HEK293 (cell line): ENCODE data around the gene FXYD3.

Experiments
- CTCF ChIA-PET: fragments of 350-600 bp; formaldehyde crosslinking; extraction: SDS; loops from one replicate; lab custom pipeline; 2021; ENCODE audit warnings: antibody characterized with exemption; lab: Yijun Ruan, JAX
- POLR2A ChIA-PET: fragments of 300-600 bp; formaldehyde crosslinking; extraction: SDS; loops from one replicate; lab custom pipeline; 2020; ENCODE audit warnings: antibody characterized with exemption, inconsistent platforms; lab: Yijun Ruan, JAX
- H3K27ac ChIP-seq: fragments of 200-500 bp; sonication (Bioruptor generic); 2 replicates; pipeline ENCODE4 v1.5.1; 2014; ENCODE audit warnings: low read depth, low read length, control low read depth, inconsistent platforms; ENCODE audit errors: extremely low read depth
- H3K36me3 ChIP-seq, 2 experiments: fragments of 200-500 bp in 1 of 2; sonication (Bioruptor generic) in 1 of 2; 1 replicate in 1 of 2; 2 replicates in 1 of 2; pipeline ENCODE4 v1.5.1; 2014 to 2017; ENCODE audit warnings: inconsistent platforms in 2 of 2, low read length in 2 of 2; ENCODE audit not compliant: control insufficient read depth in 2 of 2, insufficient read depth in 1 of 2
- H3K4me1 ChIP-seq: fragments of 200-500 bp; sonication (Bioruptor generic); 2 replicates; pipeline ENCODE4 v1.5.1; 2014; ENCODE audit warnings: mild to moderate bottlenecking, low read length, inconsistent platforms; ENCODE audit not compliant: control insufficient read depth, insufficient read depth
- H3K4me3 ChIP-seq: 2 replicates; pipeline ENCODE4 v1.5.1; 2011; ENCODE audit warnings: low read depth, mild to moderate bottlenecking, control low read depth, low read length, moderate library complexity
- H3K9me3 ChIP-seq: fragments of 200-500 bp; sonication (Bioruptor generic); 2 replicates; pipeline ENCODE4 v1.5.1; 2014; ENCODE audit warnings: low read depth, low read length, inconsistent platforms; ENCODE audit not compliant: control insufficient read depth, insufficient read depth
- GLIS1 ChIP-seq: fragments of 450-650 bp; formaldehyde crosslinking; IDR thresholded peaks from 2 replicates; pipeline ENCODE4 v1.5.1; 2016; ENCODE audit warnings: missing biosample characterization, missing genetic modification characterization
- HOXC10 ChIP-seq: sonication (generic); formaldehyde crosslinking; IDR thresholded peaks from 2 replicates; pipeline ENCODE4 v1.8.1; 2023; ENCODE audit warnings: mild to moderate bottlenecking, missing genetic modification reagents
- SCRT1 ChIP-seq: fragments of 450-650 bp; formaldehyde crosslinking; IDR thresholded peaks from 2 replicates; pipeline ENCODE4 v1.5.1; 2016; ENCODE audit warnings: missing biosample characterization, missing genetic modification characterization, borderline replicate concordance
- ZBTB11 ChIP-seq: fragments of 450-650 bp; formaldehyde crosslinking; conservative IDR thresholded peaks from 2 replicates; pipeline ENCODE4 v1.5.1; 2016; ENCODE audit warnings: low read depth, missing biosample characterization, missing genetic modification characterization
- ZBTB6 ChIP-seq: fragments of 450-650 bp; formaldehyde crosslinking; IDR thresholded peaks from 2 replicates; pipeline ENCODE4 v1.5.1; 2017; ENCODE audit warnings: missing biosample characterization, missing genetic modification characterization
- ZNF274 ChIP-seq, 2 experiments: fragments of 200-500 bp in 1 of 2; fragments of 450-650 bp in 1 of 2; sonication (Bioruptor generic) in 1 of 2; formaldehyde crosslinking in 1 of 2; IDR thresholded peaks; 2 replicates each; pipeline versions ENCODE4 v1.5.1 to v1.6.1; 2014 to 2016; ENCODE audit warnings: borderline replicate concordance in 1 of 2, inconsistent platforms in 1 of 2, low read length in 1 of 2, missing biosample characterization in 1 of 2, missing genetic modification characterization in 1 of 2
- ZNF280D ChIP-seq: fragments of 450-650 bp; formaldehyde crosslinking; IDR thresholded peaks from 2 replicates; pipeline ENCODE4 v1.5.1; 2016; ENCODE audit warnings: missing biosample characterization, missing genetic modification characterization
- ZNF37A ChIP-seq: fragments of 450-650 bp; IDR thresholded peaks from 2 replicates; pipeline ENCODE4 v1.5.1; 2018; ENCODE audit warnings: missing biosample characterization, missing genetic modification characterization
- ZNF404 ChIP-seq: fragments of 450-650 bp; formaldehyde crosslinking; IDR thresholded peaks from 2 replicates; pipeline ENCODE4 v1.5.1; 2017; ENCODE audit warnings: missing biosample characterization, missing genetic modification characterization
- ZNF449 ChIP-seq: fragments of 450-650 bp; formaldehyde crosslinking; IDR thresholded peaks from 2 replicates; pipeline ENCODE4 v1.5.1; 2017; ENCODE audit warnings: missing biosample characterization, mild to moderate bottlenecking, missing genetic modification characterization, moderate library complexity
- ZNF513 ChIP-seq: fragments of 450-650 bp; IDR thresholded peaks from 2 replicates; pipeline ENCODE4 v1.5.1; 2018; ENCODE audit warnings: missing biosample characterization, missing genetic modification characterization
- ZNF521 ChIP-seq: fragments of 450-650 bp; formaldehyde crosslinking; IDR thresholded peaks from 2 replicates; pipeline ENCODE4 v1.5.1; 2017; ENCODE audit warnings: missing biosample characterization, mild to moderate bottlenecking, missing genetic modification characterization
- ZNF548 ChIP-seq: fragments of 450-650 bp; formaldehyde crosslinking; IDR thresholded peaks from 2 replicates; pipeline ENCODE4 v1.5.1; 2016; ENCODE audit warnings: missing biosample characterization, missing genetic modification characterization

FXYD3 gene

GRCh38 chr19:35066691-35067563, 48.7 kb upstream of the FXYD3 start (continued):
- TF ChIP-seq HOXC10 (CRISPR knock-in tag) (no peak), GLIS1 (tag by site-specific recombination) (peak; percentile 86)

- POLR2A ChIA-PET, result interaction anchor here (1.7 kb wide), 1 partner anchor 72 kb away, joined by 6 read pairs; no protein-coding TSS in a partner anchor
- Histone ChIP-seq H3K27ac (0 out of 2 replicates have a peak overlapping the region, but pooled peaks have one; percentile 44), H3K9me3 (peaks cover 7% of the 10 kb centered on the region), H3K4me3 (no peak overlapping the region), H3K36me3 (no peaks in the 10 kb centered on the region), H3K4me1 (peaks cover 10% of the 10 kb centered on the region)
- TF ChIP-seq ZNF37A (tag by site-specific recombination) (no peak), ZNF274 (IDR thresholded peaks at IDR 0.05; ENCODE audit: low read length) (no peak), ZNF274 (tag by site-specific recombination; IDR thresholded peaks at IDR 0.05; ENCODE audit: borderline replicate concordance) (no peak)
- CTCF ChIA-PET, result interaction anchor here (0.6 to 5.1 kb wide), 22 partner anchors 10 to 719 kb away, joined by 3 to 108 read pairs (median 14); partner anchors contain the start of genes FXYD1, FXYD7 and LGI4
Measured at GRCh38 chr19:35068941-35069634, 46.5 kb upstream of the FXYD3 start.

GRCh38 chr19:35069696-35070095, 45.9 kb upstream of the FXYD3 start:
- H3K4me3 ChIP-seq, result no peak overlapping the region
- no peaks in the 10 kb centered on the region for H3K36me3 ChIP-seq
- peaks cover 10% of the 10 kb centered on the region for H3K4me1 ChIP-seq
- CTCF ChIA-PET, result interaction anchor here (0.6 to 4.0 kb wide), 17 partner anchors 11 to 718 kb away, joined by 3 to 31 read pairs (median 6); no protein-coding TSS in a partner anchor
- no peak overlapping the region for H3K27ac ChIP-seq
- TF ChIP-seq ZBTB6 (no peak), ZNF548 (no peak), SCRT1 (tag by site-specific recombination) (no peak), ZNF521 (tag by site-specific recombination) (no peak), ZNF449 (tag by site-specific recombination) (no peak), ZNF280D (tag by site-specific recombination) (no peak), ZBTB11 (tag by site-specific recombination) (no peak), ZNF404 (no peak), ZNF513 (tag by site-specific recombination) (no peak)
- TF ChIP-seq, all 188 proteins: peak for 0
- H3K9me3 ChIP-seq, result peaks cover 7% of the 10 kb centered on the region
- POLR2A ChIA-PET, result no interaction called here
